Upper lobe of left lung (tissue), 4 donors: ENCODE measurements around the gene ZKSCAN1.

Experiments used
- EP300 ChIP-seq, 4 donors: sonication (generic); formaldehyde crosslinking; IDR thresholded peaks; one replicate each; pipeline ENCODE4 v1.5.1; 2017; ENCODE audit warnings: antibody characterized with exemption in 4 of 4, control low read depth in 2 of 4
- POLR2A ChIP-seq, 4 donors: fragments of 450-650 bp; IDR thresholded peaks; one replicate each; pipeline ENCODE4 v1.5.1; 2016 to 2017; ENCODE audit warnings: antibody characterized with exemption in 4 of 4, mild to moderate bottlenecking in 2 of 4
- TF ChIP-seq, protein P1 (sequence below), 6 experiments: fragments of 450-650 bp in 4 of 6; fragments of 200-600 bp in 2 of 6; sonication (generic) in 2 of 6; IDR thresholded peaks; one replicate each; pipeline ENCODE4 v1.5.1; 2016 to 2019; ENCODE audit warnings: antibody characterized with exemption in 6 of 6

GRCh38 chr7:100085515-100085914 lies 70.1 kb downstream of the ZKSCAN1 start:
- TF ChIP-seq POLR2A (IDR thresholded peaks at IDR 0.05) (no peak), EP300 (IDR thresholded peaks at IDR 0.05) (no peak)
- TF ChIP-seq, protein P1, sequence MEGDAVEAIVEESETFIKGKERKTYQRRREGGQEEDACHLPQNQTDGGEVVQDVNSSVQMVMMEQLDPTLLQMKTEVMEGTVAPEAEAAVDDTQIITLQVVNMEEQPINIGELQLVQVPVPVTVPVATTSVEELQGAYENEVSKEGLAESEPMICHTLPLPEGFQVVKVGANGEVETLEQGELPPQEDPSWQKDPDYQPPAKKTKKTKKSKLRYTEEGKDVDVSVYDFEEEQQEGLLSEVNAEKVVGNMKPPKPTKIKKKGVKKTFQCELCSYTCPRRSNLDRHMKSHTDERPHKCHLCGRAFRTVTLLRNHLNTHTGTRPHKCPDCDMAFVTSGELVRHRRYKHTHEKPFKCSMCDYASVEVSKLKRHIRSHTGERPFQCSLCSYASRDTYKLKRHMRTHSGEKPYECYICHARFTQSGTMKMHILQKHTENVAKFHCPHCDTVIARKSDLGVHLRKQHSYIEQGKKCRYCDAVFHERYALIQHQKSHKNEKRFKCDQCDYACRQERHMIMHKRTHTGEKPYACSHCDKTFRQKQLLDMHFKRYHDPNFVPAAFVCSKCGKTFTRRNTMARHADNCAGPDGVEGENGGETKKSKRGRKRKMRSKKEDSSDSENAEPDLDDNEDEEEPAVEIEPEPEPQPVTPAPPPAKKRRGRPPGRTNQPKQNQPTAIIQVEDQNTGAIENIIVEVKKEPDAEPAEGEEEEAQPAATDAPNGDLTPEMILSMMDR (IDR thresholded peaks at IDR 0.05) = no peak
